ENCODE results near the gene BRWD1. TPM values are rescaled to one million over a fixed set of nuclear protein-coding genes. Genes with fewer than 3 reads are reported as not detected.

Gene BRWD1
- total and polyA plus RNA-seq, 2 of the 8 experiments (the other 6 are each of a cell fraction or from before 2014, with no cell fraction given) = 9.3 to 45.2 TPM

DNA sequence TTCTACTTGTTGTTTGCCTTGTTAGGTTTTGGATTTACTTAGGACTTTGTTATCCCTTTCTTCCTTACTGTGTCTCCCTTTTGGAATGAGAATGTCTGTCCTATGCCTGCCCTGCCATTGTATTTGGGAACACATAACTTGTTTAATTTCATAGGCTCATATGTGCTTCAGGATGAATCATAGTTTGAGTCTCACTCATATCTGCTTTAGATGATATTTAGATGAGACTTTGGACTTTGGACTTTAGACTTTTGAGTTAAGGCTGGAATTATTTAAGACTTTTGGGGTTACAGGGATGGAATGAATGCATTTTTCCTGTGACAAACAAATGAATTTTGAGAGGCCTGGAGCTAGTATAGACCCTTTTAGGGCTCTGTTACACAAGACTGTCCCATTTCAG lies 163.6 kb downstream of the BRWD1 start (continued):
- TF ChIP-seq, protein P1, sequence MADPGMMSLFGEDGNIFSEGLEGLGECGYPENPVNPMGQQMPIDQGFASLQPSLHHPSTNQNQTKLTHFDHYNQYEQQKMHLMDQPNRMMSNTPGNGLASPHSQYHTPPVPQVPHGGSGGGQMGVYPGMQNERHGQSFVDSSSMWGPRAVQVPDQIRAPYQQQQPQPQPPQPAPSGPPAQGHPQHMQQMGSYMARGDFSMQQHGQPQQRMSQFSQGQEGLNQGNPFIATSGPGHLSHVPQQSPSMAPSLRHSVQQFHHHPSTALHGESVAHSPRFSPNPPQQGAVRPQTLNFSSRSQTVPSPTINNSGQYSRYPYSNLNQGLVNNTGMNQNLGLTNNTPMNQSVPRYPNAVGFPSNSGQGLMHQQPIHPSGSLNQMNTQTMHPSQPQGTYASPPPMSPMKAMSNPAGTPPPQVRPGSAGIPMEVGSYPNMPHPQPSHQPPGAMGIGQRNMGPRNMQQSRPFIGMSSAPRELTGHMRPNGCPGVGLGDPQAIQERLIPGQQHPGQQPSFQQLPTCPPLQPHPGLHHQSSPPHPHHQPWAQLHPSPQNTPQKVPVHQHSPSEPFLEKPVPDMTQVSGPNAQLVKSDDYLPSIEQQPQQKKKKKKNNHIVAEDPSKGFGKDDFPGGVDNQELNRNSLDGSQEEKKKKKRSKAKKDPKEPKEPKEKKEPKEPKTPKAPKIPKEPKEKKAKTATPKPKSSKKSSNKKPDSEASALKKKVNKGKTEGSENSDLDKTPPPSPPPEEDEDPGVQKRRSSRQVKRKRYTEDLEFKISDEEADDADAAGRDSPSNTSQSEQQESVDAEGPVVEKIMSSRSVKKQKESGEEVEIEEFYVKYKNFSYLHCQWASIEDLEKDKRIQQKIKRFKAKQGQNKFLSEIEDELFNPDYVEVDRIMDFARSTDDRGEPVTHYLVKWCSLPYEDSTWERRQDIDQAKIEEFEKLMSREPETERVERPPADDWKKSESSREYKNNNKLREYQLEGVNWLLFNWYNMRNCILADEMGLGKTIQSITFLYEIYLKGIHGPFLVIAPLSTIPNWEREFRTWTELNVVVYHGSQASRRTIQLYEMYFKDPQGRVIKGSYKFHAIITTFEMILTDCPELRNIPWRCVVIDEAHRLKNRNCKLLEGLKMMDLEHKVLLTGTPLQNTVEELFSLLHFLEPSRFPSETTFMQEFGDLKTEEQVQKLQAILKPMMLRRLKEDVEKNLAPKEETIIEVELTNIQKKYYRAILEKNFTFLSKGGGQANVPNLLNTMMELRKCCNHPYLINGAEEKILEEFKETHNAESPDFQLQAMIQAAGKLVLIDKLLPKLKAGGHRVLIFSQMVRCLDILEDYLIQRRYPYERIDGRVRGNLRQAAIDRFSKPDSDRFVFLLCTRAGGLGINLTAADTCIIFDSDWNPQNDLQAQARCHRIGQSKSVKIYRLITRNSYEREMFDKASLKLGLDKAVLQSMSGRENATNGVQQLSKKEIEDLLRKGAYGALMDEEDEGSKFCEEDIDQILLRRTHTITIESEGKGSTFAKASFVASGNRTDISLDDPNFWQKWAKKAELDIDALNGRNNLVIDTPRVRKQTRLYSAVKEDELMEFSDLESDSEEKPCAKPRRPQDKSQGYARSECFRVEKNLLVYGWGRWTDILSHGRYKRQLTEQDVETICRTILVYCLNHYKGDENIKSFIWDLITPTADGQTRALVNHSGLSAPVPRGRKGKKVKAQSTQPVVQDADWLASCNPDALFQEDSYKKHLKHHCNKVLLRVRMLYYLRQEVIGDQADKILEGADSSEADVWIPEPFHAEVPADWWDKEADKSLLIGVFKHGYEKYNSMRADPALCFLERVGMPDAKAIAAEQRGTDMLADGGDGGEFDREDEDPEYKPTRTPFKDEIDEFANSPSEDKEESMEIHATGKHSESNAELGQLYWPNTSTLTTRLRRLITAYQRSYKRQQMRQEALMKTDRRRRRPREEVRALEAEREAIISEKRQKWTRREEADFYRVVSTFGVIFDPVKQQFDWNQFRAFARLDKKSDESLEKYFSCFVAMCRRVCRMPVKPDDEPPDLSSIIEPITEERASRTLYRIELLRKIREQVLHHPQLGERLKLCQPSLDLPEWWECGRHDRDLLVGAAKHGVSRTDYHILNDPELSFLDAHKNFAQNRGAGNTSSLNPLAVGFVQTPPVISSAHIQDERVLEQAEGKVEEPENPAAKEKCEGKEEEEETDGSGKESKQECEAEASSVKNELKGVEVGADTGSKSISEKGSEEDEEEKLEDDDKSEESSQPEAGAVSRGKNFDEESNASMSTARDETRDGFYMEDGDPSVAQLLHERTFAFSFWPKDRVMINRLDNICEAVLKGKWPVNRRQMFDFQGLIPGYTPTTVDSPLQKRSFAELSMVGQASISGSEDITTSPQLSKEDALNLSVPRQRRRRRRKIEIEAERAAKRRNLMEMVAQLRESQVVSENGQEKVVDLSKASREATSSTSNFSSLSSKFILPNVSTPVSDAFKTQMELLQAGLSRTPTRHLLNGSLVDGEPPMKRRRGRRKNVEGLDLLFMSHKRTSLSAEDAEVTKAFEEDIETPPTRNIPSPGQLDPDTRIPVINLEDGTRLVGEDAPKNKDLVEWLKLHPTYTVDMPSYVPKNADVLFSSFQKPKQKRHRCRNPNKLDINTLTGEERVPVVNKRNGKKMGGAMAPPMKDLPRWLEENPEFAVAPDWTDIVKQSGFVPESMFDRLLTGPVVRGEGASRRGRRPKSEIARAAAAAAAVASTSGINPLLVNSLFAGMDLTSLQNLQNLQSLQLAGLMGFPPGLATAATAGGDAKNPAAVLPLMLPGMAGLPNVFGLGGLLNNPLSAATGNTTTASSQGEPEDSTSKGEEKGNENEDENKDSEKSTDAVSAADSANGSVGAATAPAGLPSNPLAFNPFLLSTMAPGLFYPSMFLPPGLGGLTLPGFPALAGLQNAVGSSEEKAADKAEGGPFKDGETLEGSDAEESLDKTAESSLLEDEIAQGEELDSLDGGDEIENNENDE (IDR thresholded peaks at IDR 0.05; ENCODE audit: insufficient replicate concordance, low read length) = no peak
- TF ChIP-seq TEAD4 (IDR thresholded peaks at IDR 0.05; ENCODE audit: low read depth, low read length) (no peak), EGR1 (IDR thresholded peaks at IDR 0.05; ENCODE audit: borderline replicate concordance, low read depth, low read length) (no peak), NRF1 (IDR thresholded peaks at IDR 0.05; ENCODE audit: low read depth, low read length) (no peak), SUZ12 (IDR thresholded peaks at IDR 0.05; ENCODE audit: low read length) (no peak), YY1 (IDR thresholded peaks at IDR 0.05; ENCODE audit: low read depth, low read length) (no peak)

Measured in H1 (cell line).